Measurements from ENCODE around the gene SH3TC1.
A peak's percentile ranks its signal among the peaks of the same experiment; 100 is the strongest.

The SH3TC1 gene

GRCh38 chr4:8171266-8171665 is 27.8 kb upstream of the SH3TC1 start:
- Histone ChIP-seq H3K4me1 (ENCODE audit: control insufficient read depth, low read length) (peaks cover 59% of the 10 kb centered on the region), H3K79me2 (ENCODE audit: control insufficient read depth, low read length) (no peaks in the 10 kb centered on the region), H3K27ac (ENCODE audit: low read depth, low read length) (no peak overlapping the region), H3K36me3 (ENCODE audit: control insufficient read depth, low read length) (no peaks in the 10 kb centered on the region), H3K9me2 (replicated peaks; ENCODE audit: control insufficient read depth, low read length) (no peaks in the 10 kb centered on the region), H3K27me3 (ENCODE audit: control insufficient read depth, low read length) (no peaks in the 10 kb centered on the region), H3K4me3 (ENCODE audit: low read length) (no peak overlapping the region), H4K20me1 (ENCODE audit: control insufficient read depth, insufficient read depth, low read depth, low read length) (no peaks in the 10 kb centered on the region), H3F3A (ENCODE audit: control insufficient read depth, insufficient read depth) (0 out of 2 replicates have a peak, but pooled peaks cover 4% of the 10 kb centered on the region), H3K4me2 (ENCODE audit: low read length) (peak overlapping the region; percentile 62; the same call in 1 of the 2 replicates), H3K9me3 (ENCODE audit: control insufficient read depth, insufficient read depth, low read length) (peaks cover 13% of the 10 kb centered on the region)
- no peak for TF ChIP-seq EZH2phosphoT487 (IDR thresholded peaks at IDR 0.05; ENCODE audit: borderline replicate concordance, low read length)
- TF ChIP-seq CTCF (IDR thresholded peaks at IDR 0.05; ENCODE audit: low read depth, low read length, poor library complexity, severe bottlenecking): no peak

GRCh38 chr4:8171984-8172924 is 26.8 kb upstream of the SH3TC1 start:
- H3K27ac ChIP-seq (ENCODE audit: low read depth, low read length): no peak overlapping the region; the same call in 1 of the 2 replicates
- peak overlapping the region; percentile 62 for H3K4me2 ChIP-seq (ENCODE audit: low read length)
- H3K27me3 ChIP-seq (ENCODE audit: control insufficient read depth, low read length): no peaks in the 10 kb centered on the region
- no peaks in the 10 kb centered on the region for H3K36me3 ChIP-seq (ENCODE audit: control insufficient read depth, low read length)
- no peaks in the 10 kb centered on the region for H3K79me2 ChIP-seq (ENCODE audit: control insufficient read depth, low read length)
- 0 out of 2 replicates have a peak, but pooled peaks cover 4% of the 10 kb centered on the region for H3F3A ChIP-seq (ENCODE audit: control insufficient read depth, insufficient read depth)
- H3K4me3 ChIP-seq (ENCODE audit: low read length): peak overlapping the region; percentile 54
- peaks cover 65% of the 10 kb centered on the region for H3K4me1 ChIP-seq (ENCODE audit: control insufficient read depth, low read length)
- TF ChIP-seq CTCF (IDR thresholded peaks at IDR 0.05; ENCODE audit: low read depth, low read length, poor library complexity, severe bottlenecking): no peak
- peaks cover 9% of the 10 kb centered on the region for H3K9me3 ChIP-seq (ENCODE audit: control insufficient read depth, insufficient read depth, low read length)
- H4K20me1 ChIP-seq (ENCODE audit: control insufficient read depth, insufficient read depth, low read depth, low read length): no peaks in the 10 kb centered on the region
- H3K9me2 ChIP-seq (replicated peaks; ENCODE audit: control insufficient read depth, low read length): no peaks in the 10 kb centered on the region

- H3K36me3 ChIP-seq (ENCODE audit: control insufficient read depth, low read length): no peaks in the 10 kb centered on the region
- no peaks in the 10 kb centered on the region for H3K27me3 ChIP-seq (ENCODE audit: control insufficient read depth, low read length)
- no peak overlapping the region for H3K4me2 ChIP-seq (ENCODE audit: low read length)
- H3K4me3 ChIP-seq (ENCODE audit: low read length): no peak overlapping the region
- no peak overlapping the region for H3K27ac ChIP-seq (ENCODE audit: low read depth, low read length)
- H3F3A ChIP-seq (ENCODE audit: control insufficient read depth, insufficient read depth): 0 out of 2 replicates have a peak, but pooled peaks cover 4% of the 10 kb centered on the region
- TF ChIP-seq EZH2phosphoT487 (IDR thresholded peaks at IDR 0.05; ENCODE audit: borderline replicate concordance, low read length) (no peak), CTCF (IDR thresholded peaks at IDR 0.05; ENCODE audit: low read depth, low read length, poor library complexity, severe bottlenecking) (peak; percentile 19)
- no peaks in the 10 kb centered on the region for H3K9me2 ChIP-seq (replicated peaks; ENCODE audit: control insufficient read depth, low read length)
- peaks cover 59% of the 10 kb centered on the region for H3K4me1 ChIP-seq (ENCODE audit: control insufficient read depth, low read length)
- H4K20me1 ChIP-seq (ENCODE audit: control insufficient read depth, insufficient read depth, low read depth, low read length): no peaks in the 10 kb centered on the region
- no peaks in the 10 kb centered on the region for H3K79me2 ChIP-seq (ENCODE audit: control insufficient read depth, low read length)
- H3K9me3 ChIP-seq (ENCODE audit: control insufficient read depth, insufficient read depth, low read length): peaks cover 4% of the 10 kb centered on the region
Measured at GRCh38 chr4:8173492-8174242, 25.4 kb upstream of the SH3TC1 start.
